ENCODE measurements around the gene TBCD. TPM values are rescaled to one million over a fixed set of nuclear protein-coding genes. Genes with fewer than 3 reads are reported as not detected.

Gene TBCD
- total RNA-seq, 1 experiment from 2014 or later, result 173 TPM

DNA sequence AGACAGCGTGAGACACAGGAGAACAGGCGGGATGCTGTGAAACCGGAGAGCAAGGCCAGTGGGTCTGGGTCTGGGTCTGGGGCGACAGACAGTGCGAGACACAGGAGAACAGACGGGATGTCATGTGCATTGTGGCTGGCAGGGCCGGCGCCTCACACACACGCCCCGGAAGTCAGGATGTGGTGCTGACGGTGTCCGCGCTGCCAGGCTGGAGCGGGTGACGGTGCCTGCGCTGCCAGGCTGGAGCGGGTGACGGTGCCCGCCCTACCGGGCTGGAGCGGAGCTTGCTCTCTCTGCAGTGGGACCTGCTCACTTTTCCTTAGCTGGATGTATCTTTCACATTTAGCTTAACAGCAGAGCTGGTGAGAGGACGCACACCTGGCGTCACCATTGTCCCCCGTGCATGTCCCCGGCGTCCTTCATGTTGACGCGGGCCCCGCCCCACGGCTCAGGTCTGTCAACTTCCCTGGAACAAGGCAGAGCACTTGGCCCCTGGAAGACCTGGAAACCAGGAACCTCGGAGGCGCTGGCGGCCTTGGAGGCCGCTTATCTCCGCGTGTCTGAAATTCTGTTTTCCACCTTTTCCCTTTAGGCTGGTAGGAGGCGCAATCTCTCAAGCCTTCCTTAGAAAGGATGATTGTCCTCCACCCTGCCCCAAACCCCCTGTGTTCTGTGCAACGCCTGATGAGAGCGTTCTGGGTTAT is 131.0 kb downstream of the TBCD start:
- ATAC-seq, result no peak
- TF ChIP-seq PRRX2 (CRISPR knock-in tag; IDR thresholded peaks at IDR 0.05) (no peak), ZNF671 (CRISPR knock-in tag; IDR thresholded peaks at IDR 0.05) (no peak), PRDM15 (CRISPR knock-in tag; IDR thresholded peaks at IDR 0.05) (peak; percentile 69)
- ChIA-PET CTCF (interaction anchor here (1.2 kb wide), 1 partner anchor 9 kb away, joined by 3 read pairs; no protein-coding TSS in a partner anchor), POLR2A (no interaction called here)
- Mint-ChIP-seq H3K27me3 (ENCODE audit: low read depth) (no peaks in the 10 kb centered on the region), H3K36me3 (peaks cover 34% of the 10 kb centered on the region), H3K4me1 (peaks cover 21% of the 10 kb centered on the region), H3K9me3 (peaks cover 10% of the 10 kb centered on the region), H3K27ac (peak overlapping the region; percentile 82), H3K4me3 (no peak overlapping the region)
- no peak for DNase-seq (ENCODE audit: low spot score)

GRCh38 chr17:82883419-82884031 is 131.7 kb downstream of the TBCD start:
- TF ChIP-seq, protein P1, sequence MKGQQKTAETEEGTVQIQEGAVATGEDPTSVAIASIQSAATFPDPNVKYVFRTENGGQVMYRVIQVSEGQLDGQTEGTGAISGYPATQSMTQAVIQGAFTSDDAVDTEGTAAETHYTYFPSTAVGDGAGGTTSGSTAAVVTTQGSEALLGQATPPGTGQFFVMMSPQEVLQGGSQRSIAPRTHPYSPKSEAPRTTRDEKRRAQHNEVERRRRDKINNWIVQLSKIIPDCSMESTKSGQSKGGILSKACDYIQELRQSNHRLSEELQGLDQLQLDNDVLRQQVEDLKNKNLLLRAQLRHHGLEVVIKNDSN (CRISPR knock-in tag; IDR thresholded peaks at IDR 0.05), result no peak
- TF ChIP-seq RELA (CRISPR knock-in tag; IDR thresholded peaks at IDR 0.05; ENCODE audit: borderline replicate concordance) (no peak), ESRRA (CRISPR knock-in tag; IDR thresholded peaks at IDR 0.05; ENCODE audit: borderline replicate concordance) (no peak), ELF4 (CRISPR knock-in tag; IDR thresholded peaks at IDR 0.05; ENCODE audit: low read depth) (no peak), SP1 (CRISPR knock-in tag; conservative IDR thresholded peaks at IDR 0.05) (no peak)
- TF ChIP-seq, protein P2, sequence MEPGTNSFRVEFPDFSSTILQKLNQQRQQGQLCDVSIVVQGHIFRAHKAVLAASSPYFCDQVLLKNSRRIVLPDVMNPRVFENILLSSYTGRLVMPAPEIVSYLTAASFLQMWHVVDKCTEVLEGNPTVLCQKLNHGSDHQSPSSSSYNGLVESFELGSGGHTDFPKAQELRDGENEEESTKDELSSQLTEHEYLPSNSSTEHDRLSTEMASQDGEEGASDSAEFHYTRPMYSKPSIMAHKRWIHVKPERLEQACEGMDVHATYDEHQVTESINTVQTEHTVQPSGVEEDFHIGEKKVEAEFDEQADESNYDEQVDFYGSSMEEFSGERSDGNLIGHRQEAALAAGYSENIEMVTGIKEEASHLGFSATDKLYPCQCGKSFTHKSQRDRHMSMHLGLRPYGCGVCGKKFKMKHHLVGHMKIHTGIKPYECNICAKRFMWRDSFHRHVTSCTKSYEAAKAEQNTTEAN (CRISPR knock-in tag; IDR thresholded peaks at IDR 0.05), result no peak
- Mint-ChIP-seq H3K9me3 (peaks cover 12% of the 10 kb centered on the region), H3K4me1 (peaks cover 26% of the 10 kb centered on the region), H3K27ac (peak overlapping the region; percentile 41), H3K4me3 (no peak overlapping the region), H3K27me3 (ENCODE audit: low read depth) (no peaks in the 10 kb centered on the region), H3K36me3 (peaks cover 31% of the 10 kb centered on the region)
- ATAC-seq, result no peak
- DNase-seq (ENCODE audit: low spot score), result no peak
- POLR2A ChIA-PET, result no interaction called here
- CTCF ChIA-PET, result interaction anchor here (1.2 to 1.4 kb wide), 3 partner anchors 10 to 31 kb away, joined by 3 to 4 read pairs (median 3); no protein-coding TSS in a partner anchor

DNA sequence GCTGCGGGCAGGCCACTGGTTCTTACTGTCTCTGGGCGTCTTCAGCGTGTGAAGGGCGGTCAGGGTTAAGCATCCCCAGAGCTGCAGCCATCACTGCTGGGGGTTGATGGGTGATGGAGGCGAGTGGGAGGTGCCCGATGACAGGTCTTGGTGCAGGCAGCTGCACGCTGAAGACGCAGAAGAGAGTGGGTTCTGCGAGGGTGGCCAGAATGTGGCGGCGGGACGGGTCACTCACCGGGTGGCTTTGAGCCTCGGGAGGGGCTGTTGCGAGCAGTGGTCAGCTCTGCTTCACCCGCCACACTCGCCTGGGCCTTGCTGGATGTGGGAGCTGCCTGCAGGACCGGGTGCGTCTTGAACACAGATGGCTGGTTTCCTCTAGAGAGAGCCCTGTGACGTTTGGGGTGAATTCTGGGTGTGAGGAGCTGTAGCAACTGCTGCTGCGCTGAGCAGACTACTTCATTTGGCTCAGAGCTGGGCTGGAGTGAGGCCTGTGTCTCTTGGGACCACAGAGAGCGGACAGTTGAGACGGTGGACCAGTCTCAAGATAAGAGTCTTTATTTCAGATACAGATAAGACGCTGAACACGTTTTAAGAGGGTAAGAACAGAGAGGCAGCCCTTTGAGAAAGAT is 132.6 kb downstream of the TBCD start:
- peak overlapping the region; percentile 69 for H3K27ac Mint-ChIP-seq
- H3K36me3 Mint-ChIP-seq, result peaks cover 23% of the 10 kb centered on the region
- ATAC-seq (no peak), DNase-seq (ENCODE audit: low spot score) (no peak)
- H3K4me3 Mint-ChIP-seq, result no peak overlapping the region
- CTCF ChIA-PET, result interaction anchor here (1.3 to 1.4 kb wide), 4 partner anchors 13 to 102 kb away, joined by 3 to 5 read pairs (median 4); no protein-coding TSS in a partner anchor
- no peaks in the 10 kb centered on the region for H3K27me3 Mint-ChIP-seq (ENCODE audit: low read depth)
- H3K9me3 Mint-ChIP-seq, result peaks cover 12% of the 10 kb centered on the region
- POLR2A ChIA-PET, result no interaction called here
- H3K4me1 Mint-ChIP-seq, result peaks cover 36% of the 10 kb centered on the region
- TF ChIP-seq, protein P3, sequence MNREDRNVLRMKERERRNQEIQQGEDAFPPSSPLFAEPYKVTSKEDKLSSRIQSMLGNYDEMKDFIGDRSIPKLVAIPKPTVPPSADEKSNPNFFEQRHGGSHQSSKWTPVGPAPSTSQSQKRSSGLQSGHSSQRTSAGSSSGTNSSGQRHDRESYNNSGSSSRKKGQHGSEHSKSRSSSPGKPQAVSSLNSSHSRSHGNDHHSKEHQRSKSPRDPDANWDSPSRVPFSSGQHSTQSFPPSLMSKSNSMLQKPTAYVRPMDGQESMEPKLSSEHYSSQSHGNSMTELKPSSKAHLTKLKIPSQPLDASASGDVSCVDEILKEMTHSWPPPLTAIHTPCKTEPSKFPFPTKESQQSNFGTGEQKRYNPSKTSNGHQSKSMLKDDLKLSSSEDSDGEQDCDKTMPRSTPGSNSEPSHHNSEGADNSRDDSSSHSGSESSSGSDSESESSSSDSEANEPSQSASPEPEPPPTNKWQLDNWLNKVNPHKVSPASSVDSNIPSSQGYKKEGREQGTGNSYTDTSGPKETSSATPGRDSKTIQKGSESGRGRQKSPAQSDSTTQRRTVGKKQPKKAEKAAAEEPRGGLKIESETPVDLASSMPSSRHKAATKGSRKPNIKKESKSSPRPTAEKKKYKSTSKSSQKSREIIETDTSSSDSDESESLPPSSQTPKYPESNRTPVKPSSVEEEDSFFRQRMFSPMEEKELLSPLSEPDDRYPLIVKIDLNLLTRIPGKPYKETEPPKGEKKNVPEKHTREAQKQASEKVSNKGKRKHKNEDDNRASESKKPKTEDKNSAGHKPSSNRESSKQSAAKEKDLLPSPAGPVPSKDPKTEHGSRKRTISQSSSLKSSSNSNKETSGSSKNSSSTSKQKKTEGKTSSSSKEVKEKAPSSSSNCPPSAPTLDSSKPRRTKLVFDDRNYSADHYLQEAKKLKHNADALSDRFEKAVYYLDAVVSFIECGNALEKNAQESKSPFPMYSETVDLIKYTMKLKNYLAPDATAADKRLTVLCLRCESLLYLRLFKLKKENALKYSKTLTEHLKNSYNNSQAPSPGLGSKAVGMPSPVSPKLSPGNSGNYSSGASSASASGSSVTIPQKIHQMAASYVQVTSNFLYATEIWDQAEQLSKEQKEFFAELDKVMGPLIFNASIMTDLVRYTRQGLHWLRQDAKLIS (CRISPR knock-in tag; IDR thresholded peaks at IDR 0.05; ENCODE audit: borderline replicate concordance), result no peak
- TF ChIP-seq ZNF423 (CRISPR knock-in tag; IDR thresholded peaks at IDR 0.05) (no peak), HMGA2 (CRISPR knock-in tag; IDR thresholded peaks at IDR 0.05) (no peak), ZSCAN18 (CRISPR knock-in tag; IDR thresholded peaks at IDR 0.05) (no peak), CREM (CRISPR knock-in tag; IDR thresholded peaks at IDR 0.05) (no peak), STAT6 (CRISPR knock-in tag; conservative IDR thresholded peaks at IDR 0.05; ENCODE audit: low read depth) (no peak)
